PFSK-1 (cell line): Measurements from ENCODE around the gene SMC5.

Experiments
- FOXP2 ChIP-seq: optimal IDR thresholded peaks from 2 replicates; pipeline ENCODE3; 2011; ENCODE audit warnings: borderline replicate concordance, control low read depth, inconsistent platforms; ENCODE audit not compliant: insufficient read depth; ENCODE audit errors: extremely low read length, extremely low read depth
- POLR2AphosphoS5 ChIP-seq: IDR thresholded peaks from 2 replicates; pipeline ENCODE4 v1.6.1; 2012; ENCODE audit warnings: low read depth, mild to moderate bottlenecking, control low read depth, low read length, moderate library complexity
- REST ChIP-seq, 2 experiments: IDR thresholded peaks; 2 replicates each; pipeline versions ENCODE4 v1.6.1 to v1.8.0; 2011 to 2012; ENCODE audit warnings: low read depth in 2 of 2, low read length in 2 of 2, control low read depth in 1 of 2, inconsistent platforms in 1 of 2, mild to moderate bottlenecking in 1 of 2, moderate library complexity in 1 of 2; ENCODE audit not compliant: insufficient read depth in 1 of 2
- SIN3A ChIP-seq: IDR thresholded peaks from 2 replicates; pipeline ENCODE4 v1.6.1; 2012; ENCODE audit warnings: mild to moderate bottlenecking, low read length, moderate library complexity, borderline replicate concordance; ENCODE audit not compliant: insufficient read depth
- TAF1 ChIP-seq: IDR thresholded peaks from 2 replicates; pipeline ENCODE4 v1.6.1; 2012; ENCODE audit warnings: low read length, control low read depth, borderline replicate concordance; ENCODE audit not compliant: insufficient read depth

SMC5 gene

GRCh38 chr9:70315389-70315788 is 56.6 kb downstream of the SMC5 start:
- no peak for TF ChIP-seq POLR2AphosphoS5
- TF ChIP-seq REST (IDR thresholded peaks at IDR 0.05; ENCODE audit: insufficient read depth in 1 of 2, low read depth in 2 of 2, low read length in 2 of 2): no peak
- no peak for TF ChIP-seq TAF1
- TF ChIP-seq FOXP2: no peak
- TF ChIP-seq SIN3A: no peak

- TF ChIP-seq POLR2AphosphoS5 (no peak), FOXP2 (no peak), SIN3A (no peak), REST (IDR thresholded peaks at IDR 0.05; ENCODE audit: insufficient read depth in 1 of 2, low read depth in 2 of 2, low read length in 2 of 2) (no peak), TAF1 (no peak)
Measured at GRCh38 chr9:70318002-70318401, 59.2 kb downstream of the SMC5 start.

GRCh38 chr9:70322096-70322495 is 63.3 kb downstream of the SMC5 start:
- no peak for TF ChIP-seq REST (IDR thresholded peaks at IDR 0.05; ENCODE audit: insufficient read depth in 1 of 2, low read depth in 2 of 2, low read length in 2 of 2)

- TF ChIP-seq REST (IDR thresholded peaks at IDR 0.05; ENCODE audit: insufficient read depth in 1 of 2, low read depth in 2 of 2, low read length in 2 of 2): no peak
- TF ChIP-seq POLR2AphosphoS5: no peak
- TF ChIP-seq SIN3A: no peak
- no peak for TF ChIP-seq FOXP2
- TF ChIP-seq TAF1: no peak
Measured at GRCh38 chr9:70324963-70325362, 66.2 kb downstream of the SMC5 start.

- TF ChIP-seq TAF1 (no peak), SIN3A (no peak), POLR2AphosphoS5 (no peak), FOXP2 (no peak), REST (IDR thresholded peaks at IDR 0.05; ENCODE audit: insufficient read depth in 1 of 2, low read depth in 2 of 2, low read length in 2 of 2) (no peak)
Measured at GRCh38 chr9:70340572-70340971, 81.8 kb downstream of the SMC5 start.
